Measurements from ENCODE around the gene WDR5.

Gene WDR5

GRCh38 chr9:134134949-134135342 is 936 bp upstream of the WDR5 start:
- peak overlapping the region; percentile 89 for H3K4me3 ChIP-seq (ENCODE audit: low read depth, low read length)
- no peak for DNase-seq (ENCODE audit: low read depth)
- TF ChIP-seq, protein P1, sequence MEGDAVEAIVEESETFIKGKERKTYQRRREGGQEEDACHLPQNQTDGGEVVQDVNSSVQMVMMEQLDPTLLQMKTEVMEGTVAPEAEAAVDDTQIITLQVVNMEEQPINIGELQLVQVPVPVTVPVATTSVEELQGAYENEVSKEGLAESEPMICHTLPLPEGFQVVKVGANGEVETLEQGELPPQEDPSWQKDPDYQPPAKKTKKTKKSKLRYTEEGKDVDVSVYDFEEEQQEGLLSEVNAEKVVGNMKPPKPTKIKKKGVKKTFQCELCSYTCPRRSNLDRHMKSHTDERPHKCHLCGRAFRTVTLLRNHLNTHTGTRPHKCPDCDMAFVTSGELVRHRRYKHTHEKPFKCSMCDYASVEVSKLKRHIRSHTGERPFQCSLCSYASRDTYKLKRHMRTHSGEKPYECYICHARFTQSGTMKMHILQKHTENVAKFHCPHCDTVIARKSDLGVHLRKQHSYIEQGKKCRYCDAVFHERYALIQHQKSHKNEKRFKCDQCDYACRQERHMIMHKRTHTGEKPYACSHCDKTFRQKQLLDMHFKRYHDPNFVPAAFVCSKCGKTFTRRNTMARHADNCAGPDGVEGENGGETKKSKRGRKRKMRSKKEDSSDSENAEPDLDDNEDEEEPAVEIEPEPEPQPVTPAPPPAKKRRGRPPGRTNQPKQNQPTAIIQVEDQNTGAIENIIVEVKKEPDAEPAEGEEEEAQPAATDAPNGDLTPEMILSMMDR (conservative IDR thresholded peaks at IDR 0.05; ENCODE audit: low read depth, low read length): no peak

GRCh38 chr9:134136118-134136995 is 475 bp downstream of the WDR5 start:
- TF ChIP-seq, protein P1 (conservative IDR thresholded peaks at IDR 0.05; ENCODE audit: low read depth, low read length): no peak
- peak; percentile 37 for DNase-seq (ENCODE audit: low read depth)
- peak overlapping the region; percentile 89 for H3K4me3 ChIP-seq (ENCODE audit: low read depth, low read length)

DNA sequence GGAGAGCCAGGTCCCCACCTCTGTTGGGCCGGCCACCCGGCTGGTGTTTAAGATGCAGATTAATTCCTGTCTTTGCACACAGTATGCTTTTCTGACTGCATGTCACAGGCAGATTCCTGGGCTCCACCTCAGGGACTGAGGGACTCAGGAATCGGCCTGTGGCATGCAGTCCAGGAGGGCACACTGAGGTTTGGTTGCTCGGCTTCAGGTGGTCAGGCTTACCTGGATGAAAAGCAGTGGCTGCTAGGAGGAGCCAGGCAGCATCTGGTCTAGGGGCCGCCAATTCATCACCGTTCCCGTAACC is 1.1 kb downstream of the WDR5 start:
- peak overlapping the region; percentile 89 for H3K4me3 ChIP-seq (ENCODE audit: low read depth, low read length)
- no peak for DNase-seq (ENCODE audit: low read depth)
- TF ChIP-seq, protein P1 (conservative IDR thresholded peaks at IDR 0.05; ENCODE audit: low read depth, low read length): no peak

- TF ChIP-seq, protein P1 (conservative IDR thresholded peaks at IDR 0.05; ENCODE audit: low read depth, low read length): no peak
- H3K4me3 ChIP-seq (ENCODE audit: low read depth, low read length): no peak overlapping the region
- DNase-seq (ENCODE audit: low read depth): no peak
Measured at GRCh38 chr9:134138292-134138691, 2.4 kb downstream of the WDR5 start.

DNA sequence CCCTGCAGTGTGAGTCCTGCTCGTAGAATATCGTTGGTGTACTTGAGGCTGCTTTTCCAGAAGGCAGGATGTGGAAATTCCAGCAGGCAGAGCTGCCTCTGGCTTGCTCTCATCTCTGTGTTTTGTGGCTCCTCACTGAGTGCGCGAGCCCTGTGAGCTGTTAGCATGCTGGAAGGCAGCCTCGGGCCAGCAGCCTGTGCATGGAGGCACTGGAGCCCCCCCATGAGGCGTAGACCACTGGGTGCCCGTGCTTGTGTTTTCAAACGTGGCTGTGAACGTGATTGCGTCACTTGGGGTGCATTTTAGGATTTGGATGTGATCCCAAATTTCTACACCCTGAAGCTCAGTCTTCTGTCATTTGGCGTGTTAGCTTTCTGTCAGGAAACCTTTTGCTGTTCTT is 3.2 kb downstream of the WDR5 start:
- TF ChIP-seq, protein P1 (conservative IDR thresholded peaks at IDR 0.05; ENCODE audit: low read depth, low read length): no peak
- no peak overlapping the region for H3K4me3 ChIP-seq (ENCODE audit: low read depth, low read length)
- DNase-seq (ENCODE audit: low read depth): peak; percentile 44

- H3K4me3 ChIP-seq (ENCODE audit: low read depth, low read length): no peak overlapping the region
- TF ChIP-seq, protein P1 (conservative IDR thresholded peaks at IDR 0.05; ENCODE audit: low read depth, low read length): no peak
- no peak for DNase-seq (ENCODE audit: low read depth)
Measured at GRCh38 chr9:134141906-134142305, 6.0 kb downstream of the WDR5 start.

DNA sequence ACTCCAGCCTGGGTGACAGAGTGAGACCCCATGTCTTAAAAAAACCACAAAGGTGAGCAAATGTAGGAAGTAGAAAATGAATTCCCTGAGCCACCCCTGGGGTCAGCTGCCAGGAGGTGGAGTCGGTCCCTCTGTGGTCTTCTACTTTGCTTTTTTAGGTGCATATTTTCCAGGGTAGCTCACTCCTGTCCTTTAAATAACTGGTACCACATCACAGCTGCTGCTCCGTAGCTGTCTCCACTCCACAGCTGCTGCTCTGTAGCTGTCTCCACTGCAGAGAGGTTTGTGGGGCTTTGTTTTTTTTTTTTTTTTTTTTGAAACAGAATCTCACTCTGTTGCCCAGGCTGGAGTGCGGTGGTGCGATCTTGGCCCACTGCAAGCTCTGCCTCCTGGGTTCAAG is 8.9 kb downstream of the WDR5 start:
- TF ChIP-seq, protein P1 (conservative IDR thresholded peaks at IDR 0.05; ENCODE audit: low read depth, low read length): no peak
- no peak overlapping the region for H3K4me3 ChIP-seq (ENCODE audit: low read depth, low read length)
- no peak for DNase-seq (ENCODE audit: low read depth)

Measured in choroid plexus epithelial cell (primary cell).